Muscle layer of duodenum (tissue), 2 donors: ENCODE measurements around the gene ESCO1.
"Not testable (repeated sequence)": the region's sequence is repeated elsewhere in the genome, so short reads cannot be mapped to it uniquely, and the experiment has no call there.

Experiments
- H3K27ac ChIP-seq: one replicate; pipeline ENCODE4 v1.7.0; 2013; ENCODE audit warnings: mild to moderate bottlenecking, low read length
- H3K27me3 ChIP-seq: one replicate; pipeline ENCODE4 v1.7.0; 2013; ENCODE audit warnings: low read depth, mild to moderate bottlenecking, control low read depth, low read length
- H3K36me3 ChIP-seq, 2 donors: one replicate each; pipeline ENCODE4 v1.7.0; 2013; ENCODE audit warnings: low read length in 2 of 2, control low read depth in 1 of 2, mild to moderate bottlenecking in 1 of 2; ENCODE audit not compliant: insufficient read depth in 2 of 2, control insufficient read depth in 1 of 2
- H3K4me1 ChIP-seq, 2 donors: one replicate each; pipeline ENCODE4 v1.7.0; 2013; ENCODE audit warnings: low read length in 2 of 2, mild to moderate bottlenecking in 2 of 2, control low read depth in 1 of 2, moderate library complexity in 1 of 2; ENCODE audit not compliant: insufficient read depth in 2 of 2, control insufficient read depth in 1 of 2
- H3K4me3 ChIP-seq, 2 donors: one replicate each; pipeline ENCODE4 v1.7.0; 2013; ENCODE audit warnings: low read length in 2 of 2, low read depth in 1 of 2, mild to moderate bottlenecking in 1 of 2
- H3K9me3 ChIP-seq, 2 donors: one replicate each; pipeline ENCODE4 v1.7.0; 2013; ENCODE audit warnings: low read length in 2 of 2, control low read depth in 1 of 2, mild to moderate bottlenecking in 1 of 2; ENCODE audit not compliant: control insufficient read depth in 1 of 2
- donor health status: healthy.

The ESCO1 gene, protein sequence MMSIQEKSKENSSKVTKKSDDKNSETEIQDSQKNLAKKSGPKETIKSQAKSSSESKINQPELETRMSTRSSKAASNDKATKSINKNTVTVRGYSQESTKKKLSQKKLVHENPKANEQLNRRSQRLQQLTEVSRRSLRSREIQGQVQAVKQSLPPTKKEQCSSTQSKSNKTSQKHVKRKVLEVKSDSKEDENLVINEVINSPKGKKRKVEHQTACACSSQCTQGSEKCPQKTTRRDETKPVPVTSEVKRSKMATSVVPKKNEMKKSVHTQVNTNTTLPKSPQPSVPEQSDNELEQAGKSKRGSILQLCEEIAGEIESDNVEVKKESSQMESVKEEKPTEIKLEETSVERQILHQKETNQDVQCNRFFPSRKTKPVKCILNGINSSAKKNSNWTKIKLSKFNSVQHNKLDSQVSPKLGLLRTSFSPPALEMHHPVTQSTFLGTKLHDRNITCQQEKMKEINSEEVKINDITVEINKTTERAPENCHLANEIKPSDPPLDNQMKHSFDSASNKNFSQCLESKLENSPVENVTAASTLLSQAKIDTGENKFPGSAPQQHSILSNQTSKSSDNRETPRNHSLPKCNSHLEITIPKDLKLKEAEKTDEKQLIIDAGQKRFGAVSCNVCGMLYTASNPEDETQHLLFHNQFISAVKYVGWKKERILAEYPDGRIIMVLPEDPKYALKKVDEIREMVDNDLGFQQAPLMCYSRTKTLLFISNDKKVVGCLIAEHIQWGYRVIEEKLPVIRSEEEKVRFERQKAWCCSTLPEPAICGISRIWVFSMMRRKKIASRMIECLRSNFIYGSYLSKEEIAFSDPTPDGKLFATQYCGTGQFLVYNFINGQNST

DNA sequence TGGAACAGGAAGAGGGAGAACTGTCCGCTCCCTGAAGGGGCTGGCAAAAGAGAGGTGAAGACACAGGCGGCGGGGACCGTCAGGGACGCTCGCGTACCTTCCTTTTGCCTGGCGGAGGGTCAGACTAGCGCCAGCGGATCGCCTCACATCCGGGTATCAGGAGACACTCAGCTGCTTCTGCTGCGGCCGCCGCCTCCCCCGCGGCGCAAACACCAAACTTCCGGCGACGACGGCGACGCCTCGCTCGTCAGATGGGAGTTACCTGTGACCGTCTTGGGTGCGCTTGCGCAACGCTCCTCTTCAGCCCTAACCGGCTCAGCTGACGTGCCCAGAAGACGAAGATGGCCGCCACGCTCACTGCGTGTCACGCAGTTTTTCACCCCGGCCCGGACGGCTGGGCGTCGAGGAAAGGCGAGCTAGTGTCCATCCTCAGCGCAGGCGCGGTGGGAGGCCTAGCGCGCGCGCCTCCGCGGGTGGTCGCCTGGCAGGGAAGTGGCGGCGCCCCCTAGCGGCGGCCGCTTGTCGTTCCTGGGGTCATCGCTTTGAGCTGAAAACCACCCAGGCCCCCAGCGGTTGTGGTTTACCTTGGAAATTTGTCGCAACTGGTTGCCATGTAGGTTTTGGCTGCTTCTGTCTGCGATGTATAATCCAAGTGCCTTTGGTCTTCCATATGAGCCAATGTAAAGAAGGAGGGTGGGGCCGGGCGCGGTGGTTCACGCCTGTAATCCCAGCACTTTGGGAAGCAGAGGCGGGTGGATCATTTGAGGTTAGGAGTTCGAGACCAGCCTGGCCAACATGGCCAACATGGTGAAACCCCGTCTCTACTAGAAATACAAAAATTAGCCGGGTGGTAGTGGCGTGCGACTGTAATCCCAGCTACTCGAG lies at the start of gene ESCO1:
ESCO1 (minus strand) TSS at position 179 of the 885 bp plus-strand sequence. CDS start 25,861 bp downstream, outside the sequence.
- H3K4me1 ChIP-seq: peaks cover 0 to 7% of the 10 kb centered on the region in 2 donors
- H3K4me3 ChIP-seq: peak within 1 kb of the TSS; percentile 84 to 91
- H3K27ac ChIP-seq: peak within 1 kb of the TSS; percentile 97
- no peaks in the 10 kb centered on the region for H3K27me3 ChIP-seq
- peaks cover 0 to 4% of the 10 kb centered on the region in 2 donors for H3K36me3 ChIP-seq
- H3K9me3 ChIP-seq: no peaks in the 10 kb centered on the region

DNA sequence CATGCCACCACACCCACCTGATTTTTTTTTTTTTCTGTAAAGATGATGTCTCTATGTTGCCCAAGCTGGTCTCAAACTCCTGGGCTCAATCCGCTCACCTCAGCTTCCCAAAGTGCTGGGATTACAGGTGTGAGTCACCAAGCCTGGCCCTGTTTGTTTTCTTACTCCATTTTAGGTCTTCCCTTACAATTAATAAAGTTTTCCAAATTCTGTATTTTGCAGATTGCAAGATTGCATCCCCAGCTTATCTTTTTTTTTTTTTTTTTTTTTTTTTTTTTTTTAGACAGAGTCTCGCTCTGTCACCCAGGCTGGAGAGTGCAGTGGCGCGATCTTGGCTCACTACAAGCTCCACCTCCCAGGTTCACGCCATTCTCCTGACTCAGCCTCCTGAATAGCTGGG lies 39.9 kb upstream of the ESCO1 start:
- not testable (repeated sequence) for H3K4me3 ChIP-seq, H3K27me3 ChIP-seq, H3K4me1 ChIP-seq, H3K36me3 ChIP-seq, H3K9me3 ChIP-seq, H3K27ac ChIP-seq

DNA sequence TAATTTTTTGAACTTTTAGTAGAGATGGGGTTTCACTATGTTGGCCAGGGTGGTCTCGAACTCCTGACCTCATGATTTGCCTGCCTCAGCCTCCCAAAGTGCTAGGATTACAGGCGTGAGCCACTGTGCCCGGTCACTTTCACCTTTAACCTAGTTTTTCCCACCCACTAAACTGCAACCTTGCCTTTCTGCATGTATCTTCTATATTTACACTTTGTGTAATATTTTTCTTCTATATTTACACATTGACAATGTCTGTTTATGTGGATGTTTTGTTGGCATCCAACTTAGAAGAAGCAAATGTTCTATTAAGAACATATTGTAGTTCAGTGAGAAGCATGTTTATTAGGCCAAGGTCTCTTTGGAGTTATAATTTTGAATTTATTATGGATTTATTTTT lies 38.3 kb upstream of the ESCO1 start:
- H3K4me3 ChIP-seq: no peak overlapping the region

DNA sequence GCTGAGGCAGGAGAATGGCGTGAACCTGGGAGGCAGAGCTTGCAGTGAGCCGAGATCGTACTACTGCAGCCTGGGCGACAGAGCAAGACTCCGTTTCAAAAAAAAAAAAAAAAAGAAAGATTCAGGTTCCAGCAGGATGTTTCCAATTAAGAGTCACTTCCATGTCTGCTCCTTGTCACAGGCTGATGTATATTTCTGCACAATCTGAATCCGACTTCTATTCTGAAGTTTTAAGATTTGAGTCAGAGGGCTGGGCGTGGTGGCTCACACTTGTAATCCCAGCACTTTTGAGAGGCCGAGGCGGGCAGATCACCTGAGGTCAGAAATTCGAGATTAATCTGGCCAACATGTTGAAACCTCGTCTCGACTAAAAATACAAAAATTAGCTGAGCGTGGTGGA lies 36.3 kb upstream of the ESCO1 start:
- no peak overlapping the region for H3K27ac ChIP-seq
- H3K4me3 ChIP-seq: no peak overlapping the region
- H3K36me3 ChIP-seq: peaks cover 0 to 5% of the 10 kb centered on the region in 2 donors

More for the DNA sequence above, 38.3 kb upstream of the ESCO1 start:
- Histone ChIP-seq H3K4me1 (no peaks in the 10 kb centered on the region), H3K36me3 (peaks cover 0 to 5% of the 10 kb centered on the region in 2 donors), H3K27ac (no peak overlapping the region), H3K27me3 (no peaks in the 10 kb centered on the region), H3K9me3 (no peaks in the 10 kb centered on the region)

DNA sequence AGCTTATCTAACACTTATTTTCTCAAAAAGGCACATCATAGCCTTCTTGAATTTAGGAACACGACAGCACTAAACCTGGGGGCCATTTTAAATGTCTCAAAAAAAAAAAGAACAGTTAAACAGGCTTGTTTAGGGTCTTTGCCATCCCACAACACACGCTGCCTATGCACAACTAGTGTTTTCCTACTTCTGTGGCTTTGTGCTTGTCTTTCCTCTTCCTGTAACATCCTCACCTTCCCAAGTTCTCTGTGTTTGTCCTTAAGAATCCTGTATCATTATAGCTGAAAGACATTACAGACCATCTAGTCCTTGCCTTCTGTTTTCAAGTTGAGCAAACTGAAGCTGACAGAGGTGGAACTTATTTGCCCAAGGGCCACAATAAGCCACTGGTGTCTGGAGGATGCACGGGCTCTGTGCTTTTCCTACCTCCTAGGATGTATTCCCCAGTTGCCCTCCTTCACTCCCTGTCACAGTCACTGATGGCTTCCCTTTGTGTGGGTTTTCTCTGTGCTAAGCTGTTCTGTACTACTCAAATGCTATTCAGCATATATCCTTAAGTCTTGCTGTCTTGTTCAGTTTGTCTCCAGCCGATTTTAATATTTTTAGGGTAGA lies 34.2 kb upstream of the ESCO1 start:
- no peaks in the 10 kb centered on the region for H3K9me3 ChIP-seq
- no peaks in the 10 kb centered on the region for H3K27me3 ChIP-seq
- H3K36me3 ChIP-seq: peaks cover under 1 to 18% of the 10 kb centered on the region in 2 donors
- no peak overlapping the region for H3K4me3 ChIP-seq
- H3K4me1 ChIP-seq: no peaks in the 10 kb centered on the region
- H3K27ac ChIP-seq: no peak overlapping the region

More for the DNA sequence above, 36.3 kb upstream of the ESCO1 start:
- Histone ChIP-seq H3K4me1 (no peaks in the 10 kb centered on the region), H3K9me3 (no peaks in the 10 kb centered on the region), H3K27me3 (no peaks in the 10 kb centered on the region)

DNA sequence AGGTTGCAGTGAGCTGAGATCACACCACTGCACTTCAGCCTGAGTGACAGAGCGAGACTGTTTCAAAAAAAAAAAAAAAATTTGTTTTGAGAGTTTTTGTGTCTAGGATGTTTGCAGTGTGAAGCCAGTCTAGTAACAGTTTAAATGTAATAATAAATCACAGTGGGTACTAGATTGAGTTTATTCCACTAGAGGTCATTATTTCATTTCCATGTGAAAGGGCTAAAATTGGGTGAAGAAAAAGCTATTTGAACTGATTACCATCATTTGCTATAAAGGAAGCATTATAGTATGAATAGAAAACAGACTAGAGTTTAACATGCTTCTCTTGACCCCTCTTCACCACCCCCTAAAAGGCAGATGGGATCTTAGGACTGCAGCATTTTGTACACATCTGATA lies 31.9 kb upstream of the ESCO1 start:
- Histone ChIP-seq H3K9me3 (no peaks in the 10 kb centered on the region), H3K27ac (no peak overlapping the region), H3K4me1 (no peaks in the 10 kb centered on the region), H3K36me3 (peaks cover 8 to 35% of the 10 kb centered on the region in 2 donors), H3K27me3 (no peaks in the 10 kb centered on the region), H3K4me3 (no peak overlapping the region)

DNA sequence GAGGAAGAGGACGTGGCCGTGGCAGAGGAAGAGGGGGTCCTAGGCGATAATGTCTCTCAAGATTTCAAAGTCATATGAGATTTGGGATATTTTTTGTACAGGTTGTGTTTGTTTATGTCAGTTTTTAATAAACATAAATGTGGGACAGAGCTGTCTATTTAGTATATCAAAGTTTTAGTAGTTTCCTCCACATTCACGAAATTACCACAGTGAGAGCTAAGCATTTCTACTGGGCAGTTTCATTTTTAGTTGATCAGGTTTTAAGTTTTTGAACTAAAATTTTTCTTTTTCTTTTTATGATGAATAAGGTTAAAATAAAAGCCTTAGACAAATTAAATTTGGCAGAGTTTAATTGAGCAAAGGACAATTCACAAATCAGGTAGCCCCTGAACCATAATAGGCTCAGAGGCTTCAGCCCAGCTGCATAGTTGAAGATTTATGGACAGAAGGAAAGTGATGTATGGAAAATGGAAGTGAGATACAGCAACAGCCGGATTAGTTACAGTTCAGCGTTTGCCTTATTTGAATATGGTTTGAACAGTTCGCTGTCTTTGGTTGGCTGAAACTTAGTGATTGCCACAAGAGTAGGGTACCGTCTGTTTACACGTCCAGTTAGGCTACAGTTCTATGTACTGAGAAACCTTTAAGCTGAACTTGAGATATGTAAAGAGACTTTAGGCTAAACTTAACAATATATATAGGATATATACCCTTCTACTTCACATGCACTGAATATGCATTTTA lies 28.8 kb upstream of the ESCO1 start:
- H3K4me1 ChIP-seq: no peaks in the 10 kb centered on the region
- H3K9me3 ChIP-seq: no peaks in the 10 kb centered on the region
- no peak overlapping the region for H3K27ac ChIP-seq
- H3K27me3 ChIP-seq: no peaks in the 10 kb centered on the region
- no peak overlapping the region for H3K4me3 ChIP-seq
- peaks cover 12 to 36% of the 10 kb centered on the region in 2 donors for H3K36me3 ChIP-seq

DNA sequence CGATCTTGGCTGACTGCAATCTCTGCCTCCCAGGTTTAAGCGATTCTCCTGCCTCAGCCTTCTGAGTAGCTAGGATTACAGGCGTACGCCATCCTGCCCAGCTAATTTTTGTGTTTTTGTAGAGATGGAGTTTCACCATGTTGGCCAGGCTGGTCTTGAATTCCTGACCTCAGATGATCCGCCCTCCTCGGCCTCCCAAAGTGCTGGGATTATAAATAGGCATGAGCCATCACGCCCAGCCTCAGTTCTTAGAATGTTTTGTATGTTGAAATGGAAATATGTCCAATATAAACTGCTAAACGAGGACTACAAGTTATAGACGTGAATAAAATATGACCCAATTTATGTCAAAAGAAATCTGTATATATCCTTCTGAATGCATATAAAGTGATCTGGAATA lies 21.1 kb upstream of the ESCO1 start:
- not testable (repeated sequence) for H3K4me3 ChIP-seq, H3K27me3 ChIP-seq, H3K4me1 ChIP-seq, H3K9me3 ChIP-seq, H3K27ac ChIP-seq
- H3K36me3 ChIP-seq: peaks cover 14 to 27% of the 10 kb centered on the region in 2 donors

DNA sequence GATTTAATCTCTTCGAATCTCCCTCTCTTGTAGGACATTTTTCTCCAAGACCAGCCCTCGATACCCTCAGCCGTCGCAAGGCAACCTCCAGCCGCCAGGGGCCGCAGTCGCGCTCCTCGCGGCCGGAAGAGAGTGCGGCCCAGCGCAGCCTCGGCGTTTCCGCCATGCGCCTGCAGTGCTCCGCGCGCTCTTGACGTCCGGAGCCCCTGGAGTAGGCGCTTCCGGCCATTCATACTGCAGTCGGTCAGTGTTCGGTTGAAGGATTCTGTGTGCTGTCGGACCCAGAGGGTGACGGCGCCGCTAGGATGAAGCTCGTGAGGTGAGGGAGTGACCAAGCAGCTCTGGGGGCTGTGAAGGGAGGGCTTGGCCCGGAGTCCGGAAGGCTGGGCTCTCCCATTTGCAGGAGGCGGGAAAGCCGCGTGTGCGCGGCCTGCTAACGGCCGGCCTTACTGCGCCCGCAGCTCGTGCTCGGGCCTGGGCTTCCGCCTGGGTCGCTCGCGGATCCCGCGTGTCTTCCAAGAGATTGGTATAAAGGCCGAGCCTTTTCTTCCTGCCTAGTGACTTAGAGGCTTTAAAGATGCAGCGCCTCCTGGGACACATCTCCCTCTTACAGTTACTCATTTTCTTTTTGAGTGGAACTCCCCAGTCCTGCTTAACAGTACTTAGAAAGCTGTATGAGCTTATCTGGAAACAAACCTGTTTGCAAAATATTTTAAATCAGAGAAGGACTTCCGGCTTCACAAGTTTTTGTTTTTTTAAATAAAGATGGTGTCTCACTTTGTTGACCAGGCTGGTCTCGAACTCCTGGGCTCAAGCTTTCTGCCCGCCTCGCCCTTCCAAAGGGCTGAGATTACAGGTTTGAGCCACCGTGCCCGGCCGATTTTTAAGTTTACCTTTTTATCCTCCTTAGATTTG lies 11.9 kb upstream of the ESCO1 start, which contains the start of gene SNRPD1:
SNRPD1 (plus strand) TSS at position 190 of the 915 bp plus-strand sequence; CDS start at position 306, 116 bp downstream.
- peak within 1 kb of the TSS; percentile 72 to 86 for H3K4me3 ChIP-seq
- peak within 1 kb of the TSS; percentile 87 for H3K27ac ChIP-seq
- H3K4me1 ChIP-seq: peaks cover 0 to 11% of the 10 kb centered on the region in 2 donors
- peaks cover 0 to 6% of the 10 kb centered on the region in 2 donors for H3K36me3 ChIP-seq
- H3K9me3 ChIP-seq: no peaks in the 10 kb centered on the region
- no peaks in the 10 kb centered on the region for H3K27me3 ChIP-seq
